GM21515 (cell line): ENCODE data around the gene NPM3.

ENCODE experiments used
- ATAC-seq: cut with Tn5 transposase; IDR thresholded peaks from one replicate; pipeline ENCODE4 v1.9.1; 2021; ENCODE audit not compliant: unreplicated experiment

Gene NPM3

GRCh38 chr10:101760510-101760909 is 22.7 kb downstream of the NPM3 start:
- no peak for ATAC-seq

- no peak for ATAC-seq
Observed at GRCh38 chr10:101759309-101760247, 23.7 kb downstream of the NPM3 start.

- no peak for ATAC-seq
Observed at GRCh38 chr10:101758858-101759257, 24.4 kb downstream of the NPM3 start.

- no peak for ATAC-seq
Observed at GRCh38 chr10:101752241-101752640, 31.0 kb downstream of the NPM3 start.

- ATAC-seq, result no peak
Observed at GRCh38 chr10:101749047-101750016, 33.9 kb downstream of the NPM3 start.

- no peak for ATAC-seq
Observed at GRCh38 chr10:101748496-101748895, 34.8 kb downstream of the NPM3 start.

GRCh38 chr10:101745074-101745696 is 38.1 kb downstream of the NPM3 start:
- ATAC-seq, result no peak

- no peak for ATAC-seq
Observed at GRCh38 chr10:101744267-101744666, 39.0 kb downstream of the NPM3 start.

- ATAC-seq, result no peak
Observed at GRCh38 chr10:101741938-101742337, 41.3 kb downstream of the NPM3 start.

- no peak for ATAC-seq
Observed at GRCh38 chr10:101736666-101737065, 46.6 kb downstream of the NPM3 start.

GRCh38 chr10:101732096-101732495 is 51.1 kb downstream of the NPM3 start:
- ATAC-seq, result no peak
